IPS-20b (cell line): ENCODE results near the gene ATAD3A.
"Not testable (repeated sequence)": the region's sequence is repeated elsewhere in the genome, so short reads cannot be mapped to it uniquely, and the experiment has no call there.

ENCODE experiments used
- H3K27ac ChIP-seq: one replicate; pipeline ENCODE4 v1.5.1; 2013; ENCODE audit warnings: low read length
- H3K27me3 ChIP-seq: 2 replicates; pipeline ENCODE4 v1.6.1; 2013; ENCODE audit warnings: mild to moderate bottlenecking, low read length, inconsistent platforms; ENCODE audit not compliant: insufficient read depth
- H3K36me3 ChIP-seq: 2 replicates; pipeline ENCODE4 v1.6.1; 2013; ENCODE audit warnings: low read depth, mild to moderate bottlenecking, inconsistent platforms, low read length, moderate library complexity; ENCODE audit not compliant: insufficient read depth
- H3K4me1 ChIP-seq: 2 replicates; pipeline ENCODE4 v1.6.1; 2013; ENCODE audit warnings: mild to moderate bottlenecking, control low read depth, inconsistent platforms, low read length, moderate library complexity; ENCODE audit not compliant: insufficient read depth
- H3K4me3 ChIP-seq: 2 replicates; pipeline ENCODE4 v1.5.1; 2013; ENCODE audit warnings: mild to moderate bottlenecking, low read length, inconsistent platforms
- H3K9ac ChIP-seq: 2 replicates; pipeline ENCODE4 v1.6.1; 2013; ENCODE audit warnings: low read depth, mild to moderate bottlenecking, inconsistent platforms, low read length, moderate library complexity
- H3K9me3 ChIP-seq: 2 replicates; pipeline ENCODE4 v1.6.1; 2013; ENCODE audit warnings: mild to moderate bottlenecking, low read depth, low read length, inconsistent platforms; ENCODE audit not compliant: insufficient read depth

Gene ATAD3A

DNA sequence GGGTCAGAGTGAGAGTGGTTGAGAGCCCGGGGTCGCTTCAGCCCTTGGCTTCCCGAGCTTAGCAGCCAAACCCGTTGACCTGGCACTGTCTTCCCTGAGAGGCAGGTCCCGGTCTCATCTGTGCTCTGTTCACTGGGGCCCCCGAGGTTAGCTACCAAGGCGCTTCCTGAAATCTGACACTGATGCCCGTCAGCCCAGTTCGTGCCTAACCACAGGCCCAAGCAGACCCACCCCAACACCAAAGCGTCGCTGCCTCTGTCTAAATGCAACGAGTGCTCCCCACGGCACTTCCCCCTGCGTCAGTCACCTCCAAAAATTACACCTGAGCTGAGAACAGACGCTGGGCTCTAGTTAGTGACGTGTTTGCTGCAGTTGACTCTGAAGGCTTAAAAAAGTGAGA, 2.4 kb downstream of the ATAD3A start:
- not testable (repeated sequence) for H3K4me1 ChIP-seq
- peaks cover 13% of the 10 kb centered on the region for H3K36me3 ChIP-seq

GRCh38 chr1:1516923-1517322, 5.0 kb downstream of the ATAD3A start:
- not testable (repeated sequence) for H3K27ac ChIP-seq, H3K9me3 ChIP-seq, H3K4me3 ChIP-seq, H3K9ac ChIP-seq, H3K4me1 ChIP-seq, H3K27me3 ChIP-seq
- peaks cover 18% of the 10 kb centered on the region for H3K36me3 ChIP-seq

More for the DNA sequence above, 2.4 kb downstream of the ATAD3A start:
- H3K9ac ChIP-seq, H3K27me3 ChIP-seq, H3K9me3 ChIP-seq, H3K4me3 ChIP-seq, H3K27ac ChIP-seq: not testable (repeated sequence)

DNA sequence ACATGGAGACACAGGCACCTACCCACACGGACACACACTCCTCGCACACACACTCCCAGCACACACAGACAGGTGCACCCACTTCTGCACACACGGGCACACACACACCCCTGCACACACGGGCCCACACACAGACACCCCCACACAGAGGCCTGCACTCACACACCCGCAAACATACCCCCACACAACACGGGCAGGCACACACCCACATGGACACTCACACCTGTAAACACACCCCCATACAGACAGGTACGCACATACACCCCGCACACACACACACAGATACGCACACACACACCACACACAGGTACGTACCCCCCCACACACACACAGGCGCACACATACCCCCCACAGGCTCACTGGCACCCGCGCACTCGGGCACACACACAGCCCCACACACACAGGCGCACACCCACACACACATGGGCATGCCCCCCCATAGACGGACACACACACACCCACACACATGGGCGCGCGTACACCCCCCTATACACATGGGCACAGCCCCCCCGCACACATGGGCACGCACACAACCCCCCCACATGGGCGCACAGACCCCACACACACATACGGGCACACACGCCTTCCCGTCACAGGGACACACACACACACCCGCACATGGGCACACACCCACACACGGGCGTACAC, 6.1 kb downstream of the ATAD3A start:
- Histone ChIP-seq H3K4me3 (no peak overlapping the region), H3K36me3 (peaks cover 18% of the 10 kb centered on the region), H3K9me3 (no peaks in the 10 kb centered on the region)

GRCh38 chr1:1518621-1519007, 6.7 kb downstream of the ATAD3A start:
- H3K9me3 ChIP-seq, H3K27me3 ChIP-seq, H3K27ac ChIP-seq, H3K4me1 ChIP-seq, H3K9ac ChIP-seq, H3K4me3 ChIP-seq: not testable (repeated sequence)
- peaks cover 18% of the 10 kb centered on the region for H3K36me3 ChIP-seq

More for the DNA sequence above, 6.1 kb downstream of the ATAD3A start:
- Histone ChIP-seq H3K9ac (no peak overlapping the region), H3K27me3 (no peaks in the 10 kb centered on the region), H3K27ac (no peak overlapping the region), H3K4me1 (no peaks in the 10 kb centered on the region)

- H3K36me3 ChIP-seq: peaks cover 18% of the 10 kb centered on the region
- not testable (repeated sequence) for H3K4me1 ChIP-seq
Measured at GRCh38 chr1:1519805-1520505, 8.0 kb downstream of the ATAD3A start.

GRCh38 chr1:1521331-1521730, 9.4 kb downstream of the ATAD3A start:
- H3K9ac ChIP-seq: no peak overlapping the region
- no peak overlapping the region for H3K4me3 ChIP-seq
- no peaks in the 10 kb centered on the region for H3K4me1 ChIP-seq
- H3K36me3 ChIP-seq: peaks cover 22% of the 10 kb centered on the region
- no peaks in the 10 kb centered on the region for H3K9me3 ChIP-seq
- no peak overlapping the region for H3K27ac ChIP-seq
- no peaks in the 10 kb centered on the region for H3K27me3 ChIP-seq

More at GRCh38 chr1:1519805-1520505, 8.0 kb downstream of the ATAD3A start:
- H3K9me3 ChIP-seq, H3K4me3 ChIP-seq, H3K27me3 ChIP-seq, H3K27ac ChIP-seq, H3K9ac ChIP-seq: not testable (repeated sequence)

GRCh38 chr1:1522536-1522935, 10.6 kb downstream of the ATAD3A start:
- not testable (repeated sequence) for H3K4me1 ChIP-seq, H3K4me3 ChIP-seq, H3K27me3 ChIP-seq, H3K9ac ChIP-seq, H3K9me3 ChIP-seq, H3K27ac ChIP-seq
- H3K36me3 ChIP-seq: peaks cover 17% of the 10 kb centered on the region

- H3K4me1 ChIP-seq, H3K27ac ChIP-seq, H3K4me3 ChIP-seq, H3K9me3 ChIP-seq, H3K9ac ChIP-seq, H3K27me3 ChIP-seq: not testable (repeated sequence)
- H3K36me3 ChIP-seq: peaks cover 11% of the 10 kb centered on the region
Measured at GRCh38 chr1:1523226-1523625, 11.3 kb downstream of the ATAD3A start.

DNA sequence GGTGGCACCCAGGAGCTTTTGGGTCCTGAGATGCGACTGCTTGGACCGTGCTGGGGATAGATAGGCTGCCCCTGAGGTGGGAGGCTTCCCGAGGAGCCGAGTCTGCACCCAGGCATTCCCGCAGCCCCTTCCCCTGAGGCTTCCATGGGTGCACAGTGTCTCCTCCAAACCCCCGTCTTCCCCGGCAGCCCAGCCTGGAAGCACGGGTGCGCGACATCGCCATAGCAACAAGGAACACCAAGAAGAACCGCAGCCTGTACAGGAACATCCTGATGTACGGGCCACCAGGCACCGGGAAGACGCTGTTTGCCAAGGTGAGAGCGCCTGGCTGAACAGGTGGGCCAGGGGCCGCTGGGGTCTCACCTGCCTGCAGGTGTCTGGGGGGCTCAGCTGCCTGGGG, 11.7 kb downstream of the ATAD3A start:
- not testable (repeated sequence) for H3K27me3 ChIP-seq, H3K27ac ChIP-seq
- peaks cover 13% of the 10 kb centered on the region for H3K36me3 ChIP-seq

DNA sequence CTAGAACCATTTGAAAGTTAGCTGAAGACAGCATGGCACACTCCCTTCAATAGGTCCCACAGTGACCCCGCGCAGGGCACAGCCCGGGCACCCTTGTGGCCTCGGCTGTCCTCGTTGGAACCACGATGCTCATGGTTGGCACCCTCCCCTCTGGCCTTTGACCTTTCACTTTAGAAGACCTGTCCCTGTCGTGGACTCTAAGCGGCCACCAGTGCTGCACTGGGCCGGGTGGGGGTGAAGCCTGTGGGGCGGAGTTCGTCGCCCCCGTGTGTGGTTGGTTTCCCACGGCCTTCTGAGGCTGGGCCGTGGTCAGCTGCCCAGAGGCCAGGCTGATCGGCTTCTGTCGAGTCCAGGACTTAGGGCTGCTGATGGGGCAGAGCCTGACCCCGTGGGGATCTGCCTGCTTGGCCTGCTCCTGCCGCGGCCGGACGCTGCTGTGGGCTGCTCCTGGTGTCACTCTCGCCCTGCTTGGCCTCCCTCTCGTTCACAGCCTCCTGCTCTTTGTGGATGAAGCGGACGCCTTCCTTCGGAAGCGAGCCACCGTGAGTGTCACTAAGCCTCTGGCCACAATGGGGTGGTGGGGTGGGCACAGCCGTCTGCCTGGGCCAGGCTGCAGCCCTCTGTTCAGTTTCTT, 12.9 kb downstream of the ATAD3A start:
- not testable (repeated sequence) for H3K9me3 ChIP-seq, H3K27me3 ChIP-seq
- peaks cover 25% of the 10 kb centered on the region for H3K36me3 ChIP-seq

More for the DNA sequence above, 11.7 kb downstream of the ATAD3A start:
- not testable (repeated sequence) for H3K9me3 ChIP-seq, H3K4me3 ChIP-seq, H3K9ac ChIP-seq, H3K4me1 ChIP-seq

DNA sequence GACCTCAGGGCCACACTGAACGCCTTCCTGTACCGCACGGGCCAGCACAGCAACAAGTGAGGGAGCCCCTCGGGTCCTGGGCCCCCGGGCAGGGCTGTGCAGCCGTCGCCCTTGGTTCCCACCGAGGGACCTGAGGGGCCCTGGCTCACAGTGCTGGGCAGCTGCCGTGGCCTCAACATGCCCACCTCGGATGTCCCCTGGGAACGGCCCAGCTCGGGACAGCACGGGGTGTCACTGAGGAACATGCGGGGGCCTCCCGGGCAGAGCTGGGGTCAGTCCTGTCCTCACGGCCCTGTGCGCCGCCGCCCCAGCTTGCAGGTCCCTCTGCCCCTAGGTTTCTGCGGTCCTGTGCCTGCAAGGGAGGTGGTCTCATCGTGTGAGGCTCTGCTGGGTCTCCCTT, 14.5 kb downstream of the ATAD3A start:
- not testable (repeated sequence) for H3K4me1 ChIP-seq, H3K4me3 ChIP-seq, H3K27me3 ChIP-seq, H3K27ac ChIP-seq, H3K9ac ChIP-seq, H3K9me3 ChIP-seq
- peaks cover 25% of the 10 kb centered on the region for H3K36me3 ChIP-seq

More for the DNA sequence above, 12.9 kb downstream of the ATAD3A start:
- H3K9ac ChIP-seq, H3K4me1 ChIP-seq, H3K4me3 ChIP-seq, H3K27ac ChIP-seq: not testable (repeated sequence)
